ENCODE measurements around the gene CAVIN2. TPM values are rescaled to one million over a fixed set of nuclear protein-coding genes. Genes with fewer than 3 reads are reported as not detected.

Gene CAVIN2
- polyA plus RNA-seq, 1 of the 3 experiments (the other 2 are of a cell fraction), result 1.5 TPM

GRCh38 chr2:191832668-191833067, 14.2 kb downstream of the CAVIN2 start:
- POLR2A ChIA-PET, result no interaction called here
- Histone ChIP-seq H4K20me1 (ENCODE audit: insufficient read depth) (no peaks in the 10 kb centered on the region), H3K9me2 (no peaks in the 10 kb centered on the region), H3F3A (replicated peaks; ENCODE audit: insufficient read depth) (peaks cover 13% of the 10 kb centered on the region), H2AFZ (ENCODE audit: low read depth) (0 out of 2 replicates have a peak overlapping the region, but pooled peaks have one; percentile 26), H3K27ac (ENCODE audit: low read depth in 2 of 2, low read length in 1 of 2) (no peak overlapping the region), H3K9me3 (no peaks in the 10 kb centered on the region; the same call in 1 of the 2 replicates), H3K36me3 (replicated peaks in 1 of 2; ENCODE audit: control insufficient read depth in 1 of 2, insufficient read depth in 2 of 2, low read length in 1 of 2) (no peaks in the 10 kb centered on the region), H3K9ac (no peak overlapping the region), H3K4me2 (no peak overlapping the region), H3K4me3 (ENCODE audit: low read depth in 2 of 2, low read length in 1 of 2) (no peak overlapping the region), H3K79me2 (ENCODE audit: insufficient read depth) (no peaks in the 10 kb centered on the region), H3K4me1 (ENCODE audit: control insufficient read depth in 1 of 2, insufficient read depth in 2 of 2, low read depth in 1 of 2, low read length in 1 of 2) (no peaks in the 10 kb centered on the region; a peak in 1 of 4 replicates), H3K27me3 (ENCODE audit: insufficient read depth) (no peaks in the 10 kb centered on the region)
- CTCF ChIA-PET, result interaction anchor here (3.1 kb wide), 1 partner anchor 330 kb away, joined by 9 read pairs; no protein-coding TSS in a partner anchor
- DNase-seq, result no peak
- TF ChIP-seq SIN3A (IDR thresholded peaks at IDR 0.05; ENCODE audit: borderline replicate concordance, low read depth, low read length) (no peak), TAF1 (IDR thresholded peaks at IDR 0.05; ENCODE audit: borderline replicate concordance, low read depth, low read length) (no peak), SMC3 (IDR thresholded peaks at IDR 0.05; ENCODE audit: low read depth, low read length) (no peak), RAD21 (IDR thresholded peaks at IDR 0.05; ENCODE audit: low read length) (no peak), POLR2AphosphoS5 (IDR thresholded peaks at IDR 0.05; ENCODE audit: low read depth, low read length) (no peak), RFX5 (IDR thresholded peaks at IDR 0.05; ENCODE audit: low read length) (no peak)

GRCh38 chr2:191831410-191831994, 15.4 kb downstream of the CAVIN2 start:
- Histone ChIP-seq H3K9me2 (no peaks in the 10 kb centered on the region), H3F3A (replicated peaks; ENCODE audit: insufficient read depth) (peaks cover 11% of the 10 kb centered on the region), H3K9ac (no peak overlapping the region), H2AFZ (ENCODE audit: low read depth) (peak overlapping the region; percentile 63; the same call in 1 of the 2 replicates), H3K79me2 (ENCODE audit: insufficient read depth) (no peaks in the 10 kb centered on the region), H3K4me1 (ENCODE audit: control insufficient read depth in 1 of 2, insufficient read depth in 2 of 2, low read depth in 1 of 2, low read length in 1 of 2) (no peaks in the 10 kb centered on the region; a peak in 1 of 4 replicates), H3K27ac (ENCODE audit: low read depth in 2 of 2, low read length in 1 of 2) (no peak overlapping the region), H4K20me1 (ENCODE audit: insufficient read depth) (no peaks in the 10 kb centered on the region), H3K4me3 (ENCODE audit: low read depth in 2 of 2, low read length in 1 of 2) (no peak overlapping the region), H3K4me2 (no peak overlapping the region), H3K36me3 (replicated peaks in 1 of 2; ENCODE audit: control insufficient read depth in 1 of 2, insufficient read depth in 2 of 2, low read length in 1 of 2) (no peaks in the 10 kb centered on the region), H3K9me3 (no peaks in the 10 kb centered on the region; the same call in 1 of the 2 replicates), H3K27me3 (ENCODE audit: insufficient read depth) (no peaks in the 10 kb centered on the region)
- no peak for DNase-seq
- TF ChIP-seq RXRA (IDR thresholded peaks at IDR 0.05; ENCODE audit: borderline replicate concordance, low read depth) (no peak), RFX5 (IDR thresholded peaks at IDR 0.05; ENCODE audit: low read length) (no peak), FOXM1 (IDR thresholded peaks at IDR 0.05; ENCODE audit: low read depth) (no peak), YY1 (IDR thresholded peaks at IDR 0.05; ENCODE audit: low read depth) (no peak)
- CTCF ChIA-PET, result interaction anchor here (0.9 to 3.1 kb wide), 3 partner anchors 19 to 331 kb away, joined by 3 to 9 read pairs (median 7); no protein-coding TSS in a partner anchor
- WGBS (ENCODE audit: low lambda C conversion rate), result 100% methylated on average over 1 of the region's 1 CpG
- POLR2A ChIA-PET, result no interaction called here

GRCh38 chr2:191824398-191824797, 22.5 kb downstream of the CAVIN2 start:
- ChIA-PET POLR2A (no interaction called here), CTCF (interaction anchor here (1.9 kb wide), 1 partner anchor 338 kb away, joined by 8 read pairs; no protein-coding TSS in a partner anchor)
- TF ChIP-seq NFIC (IDR thresholded peaks at IDR 0.05; ENCODE audit: borderline replicate concordance), result no peak
- no peak overlapping the region for H3K9ac ChIP-seq
- no peaks in the 10 kb centered on the region for H3K9me2 ChIP-seq
- no peak overlapping the region for H2AFZ ChIP-seq (ENCODE audit: low read depth)
- H3F3A ChIP-seq (replicated peaks; ENCODE audit: insufficient read depth), result no peaks in the 10 kb centered on the region
- no peaks in the 10 kb centered on the region for H4K20me1 ChIP-seq (ENCODE audit: insufficient read depth)
- 79% methylated on average over 2 of the region's 2 CpGs for WGBS (ENCODE audit: low lambda C conversion rate)
- no peak overlapping the region for H3K4me3 ChIP-seq (ENCODE audit: low read depth in 2 of 2, low read length in 1 of 2)
- H3K79me2 ChIP-seq (ENCODE audit: insufficient read depth), result no peaks in the 10 kb centered on the region
- H3K9me3 ChIP-seq, result no peaks in the 10 kb centered on the region
- no peaks in the 10 kb centered on the region for H3K4me1 ChIP-seq (ENCODE audit: control insufficient read depth in 1 of 2, insufficient read depth in 2 of 2, low read depth in 1 of 2, low read length in 1 of 2)
- no peaks in the 10 kb centered on the region for H3K36me3 ChIP-seq (replicated peaks in 1 of 2; ENCODE audit: control insufficient read depth in 1 of 2, insufficient read depth in 2 of 2, low read length in 1 of 2)
- no peak overlapping the region for H3K4me2 ChIP-seq
- no peak overlapping the region for H3K27ac ChIP-seq (ENCODE audit: low read depth in 2 of 2, low read length in 1 of 2)
- no peaks in the 10 kb centered on the region for H3K27me3 ChIP-seq (ENCODE audit: insufficient read depth)
- DNase-seq, result no peak

Measured in SK-N-SH (cell line).